GM18505 (cell line): ENCODE data around the gene PTPRN2.

Source experiments
- ATAC-seq: cut with Tn5 transposase; IDR thresholded peaks from one replicate; pipeline ENCODE4 v1.9.1; 2021; ENCODE audit not compliant: unreplicated experiment
- POLR2A ChIP-seq: IDR thresholded peaks from 4 replicates; pipeline ENCODE4 v1.6.1; 2011; ENCODE audit warnings: borderline replicate concordance; ENCODE audit not compliant: insufficient read depth, insufficient read length; ENCODE audit errors: extremely low read depth

The PTPRN2 gene

GRCh38 chr7:158076656-158077055, 511.0 kb downstream of the PTPRN2 start:
- TF ChIP-seq POLR2A = no peak
- no peak for ATAC-seq

- no peak for ATAC-seq
- no peak for TF ChIP-seq POLR2A
Measured at GRCh38 chr7:158076215-158076614, 511.4 kb downstream of the PTPRN2 start.

GRCh38 chr7:158075633-158076001, 512.0 kb downstream of the PTPRN2 start:
- no peak for ATAC-seq
- TF ChIP-seq POLR2A = no peak

- TF ChIP-seq POLR2A = no peak
Measured at GRCh38 chr7:158074896-158075632, 512.6 kb downstream of the PTPRN2 start.

GRCh38 chr7:158073845-158074840, 513.5 kb downstream of the PTPRN2 start:
- TF ChIP-seq POLR2A = no peak
- ATAC-seq = no peak

More at GRCh38 chr7:158074896-158075632, 512.6 kb downstream of the PTPRN2 start:
- no peak for ATAC-seq

GRCh38 chr7:158072991-158073730, 514.5 kb downstream of the PTPRN2 start:
- no peak for TF ChIP-seq POLR2A
- ATAC-seq = no peak

GRCh38 chr7:158070222-158070920, 517.3 kb downstream of the PTPRN2 start:
- no peak for TF ChIP-seq POLR2A
- ATAC-seq = no peak

- ATAC-seq = no peak
Measured at GRCh38 chr7:158068853-158069252, 518.8 kb downstream of the PTPRN2 start.

GRCh38 chr7:158067931-158068482, 519.6 kb downstream of the PTPRN2 start:
- ATAC-seq = no peak
- TF ChIP-seq POLR2A = no peak

More at GRCh38 chr7:158068853-158069252, 518.8 kb downstream of the PTPRN2 start:
- no peak for TF ChIP-seq POLR2A

GRCh38 chr7:158067219-158067930, 520.2 kb downstream of the PTPRN2 start:
- no peak for ATAC-seq
- TF ChIP-seq POLR2A = no peak

GRCh38 chr7:158066085-158066484, 521.5 kb downstream of the PTPRN2 start:
- no peak for TF ChIP-seq POLR2A
- no peak for ATAC-seq

GRCh38 chr7:158065340-158065739, 522.3 kb downstream of the PTPRN2 start:
- TF ChIP-seq POLR2A = no peak
- no peak for ATAC-seq
